T-helper 22 cell (primary cell): ENCODE data around the gene TH.

ENCODE experiments used
- DNase-seq: peaks from one replicate; pipeline ENCODE4 v3.0.0-alpha.2; 2020; ENCODE audit warnings: low read depth

The TH gene

DNA sequence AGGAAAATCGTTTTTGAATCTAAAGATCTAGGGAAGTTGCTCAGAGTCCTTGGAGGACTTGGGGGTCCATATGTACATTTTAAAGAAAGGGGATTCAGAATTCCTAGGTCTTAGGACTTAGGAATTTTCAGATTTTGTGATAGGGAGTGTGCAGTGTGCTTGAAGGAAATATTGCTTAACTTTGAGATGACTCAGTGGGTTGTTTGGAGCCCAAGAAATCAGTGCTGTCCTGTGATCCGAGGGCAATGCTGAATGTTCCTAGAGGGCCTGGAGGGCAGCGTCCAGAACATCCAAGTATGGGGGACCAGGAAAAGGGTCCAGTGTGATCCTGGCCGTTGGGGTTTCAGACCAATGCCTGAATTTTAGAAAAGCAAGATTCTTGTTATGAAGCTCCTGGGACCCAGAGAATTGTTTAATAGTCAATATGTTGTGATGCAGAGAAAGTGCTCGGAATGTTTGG, 29.3 kb downstream of the TH start:
- DNase-seq: no peak

DNA sequence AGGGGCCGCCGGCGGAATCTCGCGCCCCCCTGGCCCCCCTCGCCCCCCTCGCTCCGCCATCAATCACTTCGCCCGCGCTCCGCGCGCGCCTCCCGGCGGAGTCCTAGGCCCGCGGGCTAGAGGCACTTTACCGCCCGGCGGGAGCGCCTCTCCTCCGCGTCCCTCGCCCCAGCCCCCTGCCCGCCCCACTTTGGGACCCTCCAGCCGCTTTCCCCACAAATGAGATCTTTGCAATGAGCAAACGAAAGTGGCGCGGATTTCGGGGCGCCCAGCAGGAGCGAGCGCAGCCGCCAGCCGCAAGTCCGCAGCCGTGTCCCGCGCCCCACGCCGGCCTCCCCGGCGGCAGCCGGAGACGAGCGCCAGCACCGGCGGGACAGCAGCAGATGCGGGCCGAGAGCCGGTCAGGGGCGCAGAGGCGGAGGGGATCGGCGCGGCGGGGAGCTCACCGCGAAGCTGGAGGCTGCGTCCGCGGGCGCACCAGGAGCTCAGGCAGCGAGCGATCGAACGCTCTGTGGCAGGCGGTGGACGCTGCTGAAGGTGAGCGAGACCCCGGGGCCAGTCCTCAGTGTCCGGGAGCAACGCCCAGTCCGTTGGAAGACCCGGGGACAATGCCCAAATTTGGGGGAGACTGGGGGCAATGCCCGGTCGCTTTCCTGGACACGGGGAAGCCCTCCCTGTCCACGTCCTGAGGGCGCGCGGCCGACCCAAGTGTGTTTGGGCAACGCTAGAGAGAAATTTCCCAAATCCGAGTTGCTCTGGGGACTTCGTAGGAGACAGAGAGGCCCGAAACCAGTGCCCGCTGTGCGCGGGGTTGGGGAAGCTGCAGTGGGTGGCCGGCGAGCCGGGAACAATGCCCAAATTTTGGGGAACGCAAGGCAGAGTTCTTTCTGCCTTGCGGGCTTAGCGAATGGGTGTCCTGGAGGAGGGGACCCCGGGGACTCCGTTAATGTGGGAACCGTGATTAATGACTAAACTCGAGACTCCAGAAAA, 30.9 kb downstream of the TH start:
- DNase-seq: no peak

DNA sequence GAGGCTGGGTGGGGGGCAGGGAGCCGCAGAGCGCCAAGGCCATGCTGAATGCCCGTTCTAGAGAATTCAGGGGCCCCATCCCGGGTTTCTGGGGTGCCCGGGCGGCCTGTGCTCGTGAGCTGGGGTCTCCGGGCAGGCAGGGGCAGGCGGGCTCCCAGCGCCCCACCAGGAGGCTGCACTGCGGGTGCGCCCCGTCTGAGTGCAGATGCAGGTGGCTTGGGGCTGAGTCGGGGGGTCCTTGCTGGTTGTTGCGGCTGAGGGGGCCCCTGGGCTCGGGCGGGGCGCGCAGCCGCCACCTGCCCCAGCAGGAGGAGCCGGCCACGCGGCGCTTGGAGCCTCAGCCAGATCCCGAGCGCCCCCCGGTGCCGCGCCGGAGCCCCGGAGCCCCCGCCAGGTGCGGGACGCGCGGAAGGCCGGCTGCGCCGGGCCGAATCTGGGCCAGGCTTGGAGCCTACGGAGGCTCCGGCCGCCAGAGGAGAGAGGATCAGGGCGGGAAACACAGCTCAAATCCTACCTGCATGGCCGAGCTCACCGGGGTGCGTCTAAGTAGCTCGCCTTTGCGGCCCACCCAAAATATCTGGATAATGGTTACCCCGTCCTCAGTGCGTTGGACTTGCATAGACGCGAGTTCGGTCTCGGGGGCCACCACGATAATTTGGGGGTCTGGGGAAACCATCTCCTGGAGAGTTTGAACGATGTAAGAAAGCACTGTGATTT, 31.8 kb downstream of the TH start:
- no peak for DNase-seq

DNA sequence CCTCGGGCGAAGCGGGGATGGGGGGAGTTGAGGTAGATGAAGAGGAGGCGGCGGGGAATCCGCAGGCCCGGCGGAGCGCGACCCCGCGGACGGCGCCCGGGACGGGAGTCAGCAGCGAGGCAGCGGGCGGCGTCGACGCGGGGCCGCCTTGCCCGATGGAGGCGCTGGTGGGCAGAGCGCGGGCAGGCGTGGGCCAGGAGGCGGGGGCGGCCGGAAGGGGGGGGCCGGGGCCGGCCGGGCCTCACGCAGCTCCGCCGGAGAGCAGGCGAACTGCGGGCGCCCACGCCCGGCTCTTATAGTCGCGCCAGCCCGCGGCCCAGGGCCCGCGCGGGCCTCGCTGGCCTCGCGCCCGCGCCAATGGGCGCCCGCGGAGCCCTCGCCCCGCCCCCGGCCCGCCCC, 32.5 kb downstream of the TH start, which contains the start of gene IGF2:
Gene IGF2 (minus strand): TSS at position 267 of the 399 bp plus-strand sequence. CDS start 3,866 bp downstream, outside the sequence.
- DNase-seq: no peak

GRCh38 chr11:2138431-2139122, 33.0 kb downstream of the TH start:
- DNase-seq: no peak

DNA sequence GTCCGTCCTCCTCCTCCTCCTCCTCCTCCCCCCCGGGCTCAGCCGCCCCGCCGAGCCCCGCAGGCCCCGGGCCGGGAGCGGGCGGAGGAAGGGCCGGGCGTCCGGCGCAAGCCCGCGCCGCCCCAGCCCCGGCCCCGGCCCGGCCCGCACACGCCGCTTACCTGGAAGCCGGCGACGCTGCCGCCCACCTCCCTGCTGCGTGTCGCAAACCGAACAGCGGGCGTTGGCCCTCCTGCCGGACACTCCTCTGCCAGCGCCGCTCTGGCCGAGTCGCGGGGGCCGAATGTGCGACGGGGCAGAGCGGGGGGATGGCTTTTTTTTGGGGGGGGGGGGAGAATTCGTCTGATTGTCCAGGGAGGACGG, 33.6 kb downstream of the TH start:
- no peak for DNase-seq

DNA sequence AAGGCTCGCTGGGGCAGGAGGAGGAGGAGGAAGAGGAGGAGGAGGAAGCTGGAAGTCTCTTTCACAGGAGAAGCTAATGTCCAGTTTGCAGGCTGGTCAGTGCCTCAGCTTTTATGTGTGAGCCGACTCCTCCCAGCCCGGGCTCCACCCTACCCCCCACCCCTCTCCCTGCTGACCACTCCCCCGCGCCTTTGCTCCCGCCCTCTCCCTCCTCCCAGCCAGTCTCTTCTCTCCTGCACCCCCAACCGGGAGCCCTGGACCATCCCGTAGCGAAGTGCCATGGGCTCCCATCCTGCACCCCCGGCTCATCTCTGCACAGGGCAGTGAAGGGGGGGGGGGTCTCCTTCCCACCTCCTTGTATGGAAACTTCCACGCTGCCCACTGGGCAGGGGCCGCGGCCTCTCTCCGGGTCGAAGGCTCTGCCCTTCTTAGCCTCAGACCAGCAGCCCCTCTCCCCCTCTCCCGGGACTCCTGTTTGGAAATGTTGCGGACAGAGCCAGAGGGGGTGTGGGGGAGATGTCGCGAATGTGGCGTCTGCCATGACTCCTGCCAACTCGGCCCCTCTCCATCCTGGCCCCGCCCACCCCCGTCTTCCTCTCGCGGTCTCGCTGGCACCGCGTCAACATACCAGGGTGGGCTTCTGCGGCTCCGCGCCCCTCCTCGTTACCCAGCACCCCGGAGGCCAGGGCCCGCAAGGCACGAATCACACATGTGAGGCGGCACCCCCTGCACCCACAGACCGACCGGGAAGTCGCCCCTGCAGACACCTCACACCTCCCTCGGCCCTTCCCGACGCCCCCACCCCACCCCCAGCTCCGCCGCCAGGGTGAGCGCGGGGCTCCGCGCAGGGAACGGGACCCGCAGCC, 34.2 kb downstream of the TH start:
- no peak for DNase-seq

DNA sequence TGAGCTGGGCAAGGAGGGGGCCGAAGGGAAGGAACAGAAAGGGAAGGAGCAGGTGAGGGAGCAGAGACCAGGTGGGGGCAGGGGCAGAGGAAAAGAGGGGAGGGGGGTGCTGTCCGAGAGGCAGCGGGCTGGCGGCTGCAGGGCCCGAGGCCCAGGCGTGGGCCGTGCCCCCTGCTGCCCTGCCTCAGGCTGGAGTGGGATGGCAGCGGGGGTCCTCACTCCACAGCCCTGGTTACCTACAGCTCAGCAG, 34.7 kb downstream of the TH start:
- no peak for DNase-seq

DNA sequence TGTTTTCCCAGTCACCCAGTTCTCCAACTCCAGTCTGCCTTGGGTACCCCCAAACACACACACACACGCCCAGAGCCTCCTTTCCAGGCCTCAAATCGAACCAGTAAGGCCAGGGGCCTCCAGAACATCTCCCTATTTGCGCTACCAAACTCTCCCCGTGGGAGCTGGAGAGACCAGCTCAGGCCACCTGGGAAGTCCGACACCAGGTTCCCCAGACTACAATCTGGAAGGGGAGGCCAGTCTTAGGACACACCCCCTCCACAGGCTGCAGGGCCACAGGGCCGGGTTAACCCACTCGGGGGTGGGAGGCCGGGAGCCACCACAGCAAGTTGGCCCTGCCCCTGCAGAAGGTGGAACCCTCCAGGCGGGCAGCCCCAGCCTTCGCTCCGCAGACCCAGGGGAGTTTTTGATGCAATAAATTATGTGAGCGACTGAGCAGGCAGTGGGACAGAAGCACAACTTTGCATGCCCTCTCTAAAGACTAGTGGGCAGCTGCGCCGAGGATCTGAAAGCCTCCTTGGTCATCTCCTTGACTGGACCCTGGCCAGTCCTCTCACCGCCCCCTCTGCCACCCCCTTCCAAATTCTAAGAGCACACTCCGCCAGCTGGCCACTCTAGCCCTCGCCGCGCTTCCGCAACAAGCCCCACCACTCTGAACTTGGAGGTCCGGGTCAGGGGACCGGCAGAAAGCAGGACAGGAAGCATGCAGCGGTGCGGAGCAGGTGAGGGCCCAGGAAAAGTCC, 35.2 kb downstream of the TH start:
- DNase-seq: no peak

- no peak for DNase-seq
Measured at GRCh38 chr11:2135648-2136201, 35.9 kb downstream of the TH start.

GRCh38 chr11:2135018-2135569, 36.5 kb downstream of the TH start:
- DNase-seq: no peak

- DNase-seq: no peak
Measured at GRCh38 chr11:2134022-2135010, 37.3 kb downstream of the TH start.

- DNase-seq: no peak
Measured at GRCh38 chr11:2133241-2134021, 38.2 kb downstream of the TH start.

DNA sequence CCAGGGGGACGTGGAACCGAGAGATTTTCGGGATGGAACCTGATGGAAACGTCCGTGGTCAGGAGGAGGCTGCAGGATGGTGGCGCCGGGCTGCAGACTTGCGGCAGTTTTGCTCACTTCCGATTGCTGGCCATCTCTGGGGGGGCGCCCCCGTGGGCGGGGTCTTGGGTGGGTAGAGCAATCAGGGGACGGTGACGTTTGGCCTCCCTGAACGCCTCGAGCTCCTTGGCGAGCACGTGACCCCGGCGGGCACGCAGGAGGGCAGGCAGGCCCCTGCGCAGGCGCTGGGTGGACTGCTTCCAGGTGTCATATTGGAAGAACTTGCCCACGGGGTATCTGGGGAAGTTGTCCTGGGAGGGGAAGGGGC, 38.8 kb downstream of the TH start:
- DNase-seq: no peak

DNA sequence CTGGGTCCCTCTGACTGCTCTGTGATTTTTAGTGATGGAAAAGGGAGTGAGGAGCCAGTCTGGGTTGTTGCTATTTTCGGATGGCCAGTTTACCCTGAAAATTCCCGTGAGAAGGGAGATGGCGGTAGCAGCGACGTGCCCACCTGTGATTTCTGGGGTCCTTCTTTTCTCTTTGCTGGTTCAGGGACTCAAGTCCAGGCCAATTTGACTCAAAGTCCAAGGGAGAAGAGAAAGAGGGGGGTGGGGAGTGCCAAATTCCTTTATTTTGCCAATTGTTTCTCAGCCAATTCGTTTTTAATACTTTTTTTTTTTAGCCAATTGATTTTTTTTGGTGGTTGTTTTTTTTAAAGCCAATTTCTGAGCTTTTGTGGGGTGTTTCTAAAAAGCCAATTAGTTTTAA, 39.4 kb downstream of the TH start:
- DNase-seq: no peak

DNA sequence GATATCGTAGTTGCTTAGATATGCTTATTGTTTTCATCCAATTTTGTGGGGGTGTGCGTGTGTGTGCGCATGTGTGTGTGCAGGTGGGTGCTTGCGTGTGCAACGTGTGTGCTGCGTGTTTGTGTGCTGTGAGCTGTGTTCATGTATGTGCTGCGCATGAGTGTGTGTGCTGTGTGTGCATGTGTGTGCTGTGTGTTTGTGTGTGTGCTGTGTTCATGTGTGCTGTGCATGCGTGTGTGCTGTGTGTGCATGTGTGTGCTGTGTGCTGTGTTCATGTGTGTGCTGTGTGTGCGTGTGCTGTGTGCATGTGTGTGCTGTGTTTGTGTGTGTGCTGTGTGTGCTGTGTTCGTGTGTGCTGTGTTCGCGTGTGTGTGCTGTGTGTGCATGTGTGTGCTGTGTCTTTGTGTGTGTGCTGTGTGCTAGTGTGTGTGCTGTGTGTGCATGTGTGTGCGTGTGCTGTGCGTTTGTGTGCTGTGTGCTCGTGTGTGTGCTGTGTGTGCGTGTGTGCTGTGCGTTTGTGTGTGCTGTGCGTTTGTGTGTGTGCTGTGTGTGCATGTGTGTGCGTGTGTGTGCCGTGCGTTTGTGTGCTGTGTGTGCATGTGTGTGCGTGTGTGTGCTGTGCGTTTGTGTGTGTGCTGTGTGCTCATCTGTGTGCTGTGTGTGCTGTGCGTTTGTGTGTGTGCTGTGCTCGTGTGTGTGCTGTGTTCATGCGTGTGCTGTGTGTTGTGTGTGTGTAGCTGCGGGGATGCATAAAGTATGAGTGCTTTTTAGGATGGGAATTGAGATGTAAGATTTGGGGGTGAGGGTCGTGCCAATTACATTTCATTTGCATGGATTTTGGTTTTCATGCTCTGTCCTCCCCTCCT, 40.0 kb downstream of the TH start:
- no peak for DNase-seq

DNA sequence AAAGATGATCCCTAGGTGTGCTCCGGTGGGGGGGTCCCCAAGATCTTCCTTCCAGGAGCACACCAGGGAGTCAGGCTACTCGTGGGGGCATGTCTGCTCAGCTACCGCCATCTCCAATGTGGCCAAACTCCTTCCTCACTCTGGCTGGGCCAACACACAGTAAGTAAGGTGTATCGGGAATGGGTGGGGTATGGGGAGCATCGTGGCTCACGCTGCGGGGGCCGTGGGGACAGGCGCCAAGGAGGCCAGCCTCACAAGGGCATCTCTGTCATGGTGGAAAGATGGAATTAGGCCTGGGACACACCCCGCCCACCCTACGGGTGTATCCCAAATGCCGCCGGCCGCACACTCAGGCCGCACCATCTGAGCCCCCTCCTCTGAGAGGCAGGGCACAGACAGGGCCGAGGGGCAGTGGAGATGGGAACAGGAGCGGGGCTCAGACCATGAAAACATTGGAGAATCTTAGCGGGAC, 40.7 kb downstream of the TH start:
- no peak for DNase-seq
